ENCODE measurements around the gene CACNA2D2.

GRCh38 chr3:50345586-50346234, 157.7 kb downstream of the CACNA2D2 start, which contains the start of gene ZMYND10:
- TF ChIP-seq, protein P1, sequence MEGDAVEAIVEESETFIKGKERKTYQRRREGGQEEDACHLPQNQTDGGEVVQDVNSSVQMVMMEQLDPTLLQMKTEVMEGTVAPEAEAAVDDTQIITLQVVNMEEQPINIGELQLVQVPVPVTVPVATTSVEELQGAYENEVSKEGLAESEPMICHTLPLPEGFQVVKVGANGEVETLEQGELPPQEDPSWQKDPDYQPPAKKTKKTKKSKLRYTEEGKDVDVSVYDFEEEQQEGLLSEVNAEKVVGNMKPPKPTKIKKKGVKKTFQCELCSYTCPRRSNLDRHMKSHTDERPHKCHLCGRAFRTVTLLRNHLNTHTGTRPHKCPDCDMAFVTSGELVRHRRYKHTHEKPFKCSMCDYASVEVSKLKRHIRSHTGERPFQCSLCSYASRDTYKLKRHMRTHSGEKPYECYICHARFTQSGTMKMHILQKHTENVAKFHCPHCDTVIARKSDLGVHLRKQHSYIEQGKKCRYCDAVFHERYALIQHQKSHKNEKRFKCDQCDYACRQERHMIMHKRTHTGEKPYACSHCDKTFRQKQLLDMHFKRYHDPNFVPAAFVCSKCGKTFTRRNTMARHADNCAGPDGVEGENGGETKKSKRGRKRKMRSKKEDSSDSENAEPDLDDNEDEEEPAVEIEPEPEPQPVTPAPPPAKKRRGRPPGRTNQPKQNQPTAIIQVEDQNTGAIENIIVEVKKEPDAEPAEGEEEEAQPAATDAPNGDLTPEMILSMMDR (IDR thresholded peaks at IDR 0.05) = no peak
- TF ChIP-seq EP300 (IDR thresholded peaks at IDR 0.05) = no peak
